COLO829 (cell line): ENCODE results near the gene SV2B.
A peak's percentile ranks its signal among the peaks of the same experiment; 100 is the strongest.

Source experiments
- DNase-seq: peaks from one replicate; pipeline ENCODE4 v3.0.0; 2012; ENCODE audit warnings: low spot score

The SV2B gene

DNA sequence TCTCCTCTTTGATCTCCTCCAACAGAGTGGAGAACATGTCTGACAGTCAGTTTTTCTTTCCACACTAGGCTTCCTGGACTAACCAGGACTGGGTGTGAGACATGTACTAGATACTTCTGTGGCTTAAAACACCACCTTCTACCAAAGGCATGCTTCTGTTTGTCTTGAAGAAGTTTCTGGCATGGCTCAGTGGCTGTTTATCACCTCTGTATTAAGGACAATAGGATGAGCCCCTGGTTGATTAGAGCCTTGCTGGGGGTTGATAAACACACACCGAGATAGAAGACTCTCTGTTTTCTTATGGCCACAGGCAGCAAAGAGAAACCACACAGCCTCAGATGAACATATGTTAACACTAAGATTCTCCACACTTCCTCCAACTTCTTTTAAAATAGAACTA is 40.5 kb downstream of the SV2B start:
- no peak for DNase-seq

DNA sequence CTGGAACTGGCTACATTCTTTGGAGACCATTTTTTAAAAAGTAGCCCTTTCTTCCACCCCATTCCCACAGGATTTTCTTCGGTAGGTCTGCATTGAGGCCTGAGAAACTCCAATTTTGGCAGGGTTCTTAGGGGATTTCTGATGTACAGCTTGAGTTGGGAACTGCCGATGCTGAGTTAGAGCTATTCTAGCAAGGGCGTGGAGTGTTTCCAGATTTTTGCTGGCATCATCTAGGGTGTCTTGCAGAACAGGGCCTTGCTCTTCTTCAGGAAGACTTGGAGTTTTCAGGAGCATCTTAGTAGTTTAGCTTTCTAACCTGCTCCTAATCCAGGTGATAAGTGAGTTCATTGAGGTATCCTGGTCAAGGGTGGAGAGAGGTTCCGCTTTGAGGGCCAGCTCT is 41.0 kb downstream of the SV2B start:
- DNase-seq, result no peak

DNA sequence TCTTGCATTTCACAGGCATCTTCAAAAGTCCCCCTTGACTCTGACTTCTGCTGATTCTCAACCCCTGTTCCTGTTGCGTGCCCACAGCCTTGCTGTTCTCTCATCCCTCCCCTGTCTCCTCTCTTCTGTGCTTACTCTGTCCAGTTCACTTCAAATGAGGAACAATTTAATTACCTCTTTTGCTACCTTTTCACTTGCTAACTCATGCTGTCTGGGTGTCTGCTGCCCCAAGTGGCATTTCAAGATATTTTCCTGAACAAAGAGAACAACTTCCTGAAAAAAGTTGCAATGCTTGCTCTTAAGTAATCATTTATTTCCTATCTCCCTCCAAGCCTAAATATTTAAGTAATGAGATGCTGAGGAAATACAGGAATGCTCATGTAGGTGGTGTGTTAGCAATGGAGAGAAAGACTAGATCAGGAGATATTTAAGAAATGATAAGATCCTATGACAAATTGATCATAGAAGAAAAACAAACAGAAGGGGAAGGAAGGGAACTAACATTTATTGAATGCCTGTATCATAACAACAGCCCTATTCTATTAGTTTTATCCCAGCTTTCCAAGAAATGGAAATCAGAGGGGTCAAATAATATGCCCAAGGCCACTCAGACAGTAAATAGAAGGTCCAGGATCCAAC is 42.2 kb downstream of the SV2B start:
- DNase-seq, result peak; percentile 39

DNA sequence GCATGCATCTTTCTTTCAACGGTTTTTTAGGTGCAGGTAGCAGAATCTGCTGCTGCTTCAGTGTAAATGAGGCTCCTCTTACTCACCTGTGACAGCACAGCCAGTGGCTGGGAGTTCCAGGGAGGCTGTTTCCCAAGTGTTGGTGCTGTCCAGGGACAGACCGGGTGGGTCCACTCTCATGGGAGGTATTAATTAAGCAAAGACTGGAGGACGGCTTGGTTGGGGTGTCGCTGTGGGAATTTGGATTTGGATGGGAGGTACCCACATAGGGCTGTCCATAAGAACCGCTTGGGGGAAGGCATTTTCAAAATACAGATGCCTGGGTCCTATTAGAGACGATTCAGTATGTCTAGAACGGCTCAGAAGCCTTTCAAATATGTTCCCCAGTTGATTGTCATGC is 42.9 kb downstream of the SV2B start:
- DNase-seq, result no peak

DNA sequence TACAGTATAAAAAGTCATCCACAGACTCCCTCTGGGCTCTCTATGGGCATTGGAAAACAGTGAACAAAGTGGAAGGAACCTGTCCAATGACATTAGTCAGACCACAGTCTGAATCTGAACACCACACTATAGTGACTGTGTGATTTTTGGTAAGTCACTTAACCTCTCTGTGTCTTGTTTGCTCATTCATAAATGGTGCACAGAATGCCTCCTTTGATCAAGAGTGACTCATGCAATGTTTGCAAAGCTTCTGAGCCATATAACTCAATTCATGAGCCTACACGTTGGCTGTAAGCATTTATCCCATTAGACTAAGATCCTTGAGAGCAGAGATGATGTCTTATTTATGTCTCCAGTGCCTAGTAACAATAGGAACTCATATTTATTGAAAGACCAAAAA is 46.7 kb downstream of the SV2B start:
- DNase-seq, result no peak

DNA sequence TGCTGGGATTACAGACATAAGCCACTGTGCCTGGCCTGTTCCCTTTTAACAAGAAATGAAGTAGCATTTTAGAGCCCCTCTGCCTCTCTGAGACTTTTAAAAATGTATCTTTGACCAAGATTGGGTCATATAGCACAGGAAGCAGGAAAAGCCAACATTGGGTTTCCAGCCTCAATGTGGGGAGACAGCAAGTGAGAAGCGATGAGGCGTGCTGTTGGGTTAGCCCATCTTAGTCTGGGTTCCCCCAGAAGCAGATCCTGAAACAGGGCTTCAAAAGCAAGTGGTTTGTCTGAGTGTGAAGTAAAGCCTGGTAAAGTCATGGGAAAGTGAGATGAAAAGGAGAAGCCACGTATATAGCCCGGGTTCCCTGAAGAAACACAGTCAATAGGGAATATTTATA is 48.2 kb downstream of the SV2B start:
- DNase-seq, result no peak

DNA sequence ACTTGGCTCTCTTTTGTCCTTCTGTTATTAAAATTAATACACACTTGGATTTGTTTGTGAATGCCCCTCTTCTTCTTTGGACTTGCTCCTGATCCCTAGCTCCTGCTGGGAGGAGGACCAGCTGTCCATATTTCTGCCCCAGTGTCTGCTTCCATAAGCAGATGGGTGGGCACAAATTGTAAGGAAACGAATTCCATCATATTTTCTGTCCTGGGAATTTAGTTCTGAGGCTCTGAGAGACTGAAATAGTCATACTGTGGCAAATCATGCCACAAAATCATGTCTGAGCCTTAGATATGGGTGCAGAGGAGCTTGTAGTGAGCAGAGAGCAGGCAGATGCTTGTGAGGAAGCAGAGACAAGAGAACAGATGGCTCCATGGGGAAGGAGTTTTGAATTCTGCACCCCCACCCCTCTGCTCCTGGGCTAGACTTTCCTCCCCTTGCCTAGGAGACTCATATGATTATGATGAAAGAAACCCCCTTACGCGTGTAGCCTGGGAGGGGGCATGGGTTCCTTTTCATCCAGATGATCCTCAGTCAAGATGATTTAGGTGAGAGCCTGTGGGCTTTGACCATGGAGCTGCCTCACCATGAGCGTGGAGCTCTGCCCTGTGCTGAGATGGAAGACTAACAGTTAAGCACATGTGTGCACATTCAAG is 50.6 kb downstream of the SV2B start:
- no peak for DNase-seq

DNA sequence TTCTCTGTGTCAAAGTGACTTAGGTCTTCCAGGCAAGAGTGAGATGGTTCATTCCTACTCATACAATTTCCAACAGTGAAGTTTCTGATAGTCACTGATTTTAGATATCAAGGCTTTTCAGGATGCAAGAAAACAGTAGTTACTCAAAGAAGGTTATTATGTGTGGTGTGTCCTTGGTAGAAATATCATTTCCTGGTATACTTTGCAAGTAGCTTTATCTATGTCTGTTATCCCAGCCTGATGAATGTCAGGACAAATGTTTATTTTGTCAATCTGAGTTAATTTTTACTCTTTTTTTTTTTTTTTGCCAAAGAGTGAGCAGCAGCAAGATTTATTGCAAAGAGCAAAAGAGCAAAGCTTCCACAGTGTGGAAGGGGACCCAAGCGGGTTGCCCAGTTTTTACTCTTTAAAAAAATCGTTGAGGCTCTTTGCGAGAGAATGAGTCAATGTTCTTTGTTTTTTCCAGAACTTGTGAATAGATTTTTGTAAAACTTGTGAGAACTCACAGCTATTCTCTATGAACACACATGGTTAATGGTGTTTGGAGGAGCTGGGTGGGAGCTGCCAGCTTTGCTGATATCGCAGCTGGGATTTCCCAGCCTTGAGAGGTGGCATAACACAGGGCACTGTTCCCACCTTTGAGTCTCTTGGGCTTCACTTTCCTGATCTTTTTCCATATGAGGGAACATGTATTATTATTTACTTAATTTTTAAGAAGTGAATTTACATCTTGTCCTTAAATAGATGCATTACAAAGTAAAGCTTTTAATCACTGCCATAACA is 51.9 kb downstream of the SV2B start:
- DNase-seq, result no peak

DNA sequence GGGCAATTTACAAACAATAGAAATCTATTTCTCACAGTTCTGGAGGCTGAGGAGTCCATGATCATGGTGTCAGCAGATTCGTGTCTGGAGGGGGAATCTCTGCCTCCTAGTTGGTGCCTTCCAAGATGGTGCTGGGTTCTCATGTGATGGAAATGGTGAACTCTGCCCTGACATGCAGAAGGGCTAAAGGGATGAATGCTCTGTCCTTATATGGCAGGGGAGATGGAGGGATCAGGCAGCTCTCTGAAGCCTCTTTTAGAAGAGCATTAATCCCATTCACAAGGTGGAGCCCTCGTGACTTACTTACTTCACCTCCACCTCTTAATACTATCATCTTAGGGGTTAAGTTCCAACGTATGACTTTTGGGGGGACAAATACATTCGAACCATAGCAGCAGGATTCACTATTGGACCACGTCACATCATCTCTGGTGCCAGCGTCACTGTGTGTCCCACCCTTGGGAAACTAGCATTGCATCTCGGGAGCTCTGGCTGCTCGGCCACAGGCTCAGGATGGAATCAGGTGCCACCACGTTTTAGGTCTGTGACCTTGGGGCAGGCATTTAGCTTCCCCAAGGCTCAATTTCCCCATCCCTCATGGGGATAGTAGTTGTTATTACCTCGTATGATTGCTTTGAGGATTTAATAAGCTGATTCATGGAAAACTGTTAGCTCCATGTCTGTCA is 53.0 kb downstream of the SV2B start:
- DNase-seq, result no peak

DNA sequence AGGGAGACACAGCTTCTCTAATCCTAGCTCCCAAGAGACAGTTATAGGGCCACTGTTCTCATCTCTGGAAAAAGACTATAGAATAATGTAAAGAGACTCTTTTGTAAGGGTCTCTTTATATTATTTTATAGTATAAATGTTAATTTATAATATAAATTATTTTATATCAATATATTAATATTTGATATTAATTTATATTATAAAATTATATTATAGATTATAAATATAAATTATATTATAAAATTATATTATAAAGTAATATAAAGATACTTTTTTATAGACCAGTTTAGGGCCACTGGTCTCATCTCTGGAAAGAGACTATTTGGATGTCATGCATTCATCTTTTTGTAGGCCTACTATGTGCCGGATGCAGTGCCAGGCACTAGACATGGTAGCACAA is 53.9 kb downstream of the SV2B start:
- DNase-seq, result no peak

DNA sequence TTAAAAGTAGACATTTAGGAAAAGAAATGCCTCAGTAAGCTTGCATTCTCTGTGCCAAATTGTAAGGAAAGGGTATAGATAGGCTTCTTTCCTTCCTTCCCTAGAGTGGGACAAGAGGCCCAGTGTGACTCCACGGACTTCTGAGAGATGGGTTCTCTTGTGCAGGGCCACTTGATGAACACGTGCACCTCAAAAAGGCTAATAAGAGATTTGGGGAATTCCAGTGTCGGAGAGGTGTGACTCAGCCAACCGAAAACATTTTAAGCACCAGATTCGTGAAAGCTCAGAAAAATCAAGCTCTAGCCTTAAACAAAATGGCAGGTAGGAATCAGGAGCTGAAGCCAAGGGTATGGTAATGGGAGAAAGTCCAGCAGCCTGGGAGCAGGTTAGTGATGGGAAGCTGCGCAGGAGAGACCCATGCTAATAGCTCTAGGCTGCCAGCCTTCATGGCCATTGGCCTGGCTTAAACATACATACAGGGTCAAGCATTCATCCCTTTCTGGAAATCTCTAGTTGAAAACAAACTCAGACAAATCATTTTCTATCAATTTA is 56.2 kb downstream of the SV2B start:
- no peak for DNase-seq

DNA sequence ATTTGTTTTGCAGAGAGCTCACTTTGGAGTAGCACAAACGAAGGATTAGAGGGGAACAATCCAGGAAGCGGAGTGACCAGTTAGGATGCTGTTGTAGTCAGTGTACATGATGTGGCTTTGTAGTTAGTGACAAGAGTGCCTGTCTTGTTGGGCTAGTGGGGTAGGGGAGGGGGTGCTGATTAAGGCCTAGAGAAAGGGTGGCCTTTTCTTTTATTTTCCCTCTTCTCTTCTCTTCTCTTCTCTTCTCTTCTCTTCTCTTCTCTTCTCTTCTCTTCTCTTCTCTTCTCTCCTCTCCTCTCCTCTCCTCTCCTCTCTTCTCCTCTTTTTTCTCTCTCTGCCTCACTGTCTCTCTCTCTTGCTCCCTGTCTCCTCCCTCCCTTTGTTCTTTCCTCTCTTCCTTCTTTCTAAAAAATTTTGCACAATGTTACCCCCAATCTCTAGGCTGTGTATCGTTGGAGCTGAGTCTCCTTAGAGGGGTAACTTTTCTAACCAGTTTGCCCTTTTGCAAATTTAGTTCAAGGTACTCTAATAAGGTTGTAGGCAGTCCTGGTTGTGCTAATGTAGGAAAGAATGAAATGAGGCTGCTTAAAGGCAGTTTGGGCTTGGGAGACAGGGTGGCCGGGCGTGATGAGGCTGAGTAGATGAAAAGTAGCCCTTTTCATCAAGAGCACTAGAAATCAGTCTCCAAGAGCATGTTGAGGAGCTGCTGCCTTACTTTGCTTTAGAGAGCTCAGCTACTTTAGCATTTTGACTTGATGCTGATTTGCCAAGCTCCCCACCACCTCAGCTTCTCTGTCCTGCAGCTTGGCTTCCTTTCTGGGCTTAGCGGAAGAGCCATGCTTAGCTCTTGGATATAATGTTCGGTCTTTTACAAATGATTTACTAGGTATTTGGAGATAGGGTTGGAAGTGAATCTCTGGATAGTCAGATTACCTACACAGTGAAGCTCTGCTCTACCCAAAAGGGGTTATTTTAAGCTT is 58.6 kb downstream of the SV2B start:
- DNase-seq, result no peak

DNA sequence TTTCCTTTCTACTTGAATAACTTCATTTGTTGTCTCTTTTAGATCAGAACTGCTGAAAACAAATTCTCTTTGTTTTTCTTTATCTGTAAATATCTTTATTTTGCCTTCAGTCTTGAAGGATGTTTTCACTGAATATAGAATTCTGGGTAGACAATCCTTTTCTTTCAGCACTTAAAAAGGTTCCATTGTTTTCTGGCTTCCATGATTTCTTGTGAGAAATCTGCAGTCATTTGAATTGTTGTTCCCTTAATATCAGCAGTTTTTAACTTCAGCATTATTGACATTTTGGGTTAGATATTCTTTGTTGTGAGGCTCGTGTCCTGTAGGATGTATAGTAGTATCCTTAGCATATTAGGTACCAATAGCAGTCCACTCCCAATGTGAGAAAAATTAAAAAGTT is 65.8 kb downstream of the SV2B start:
- DNase-seq, result no peak

DNA sequence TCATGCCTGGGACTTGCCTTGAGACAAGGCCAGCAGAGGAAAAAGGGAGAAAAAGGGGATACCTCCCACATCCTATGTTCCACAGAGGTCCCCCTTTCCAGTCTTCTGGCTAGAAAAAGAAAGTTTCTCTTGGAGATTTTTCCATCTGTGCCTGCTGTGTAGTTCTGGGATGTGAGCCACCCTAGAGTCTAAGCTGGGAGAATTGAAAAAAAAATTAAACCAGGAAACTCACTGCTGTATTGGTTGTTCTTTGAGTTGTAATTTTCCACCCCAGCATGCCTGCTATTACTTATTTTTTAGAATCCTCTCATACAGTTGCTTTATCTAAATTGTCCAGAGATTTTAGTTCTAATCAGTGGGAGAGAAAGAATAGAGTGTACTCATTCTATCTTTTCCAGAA is 68.4 kb downstream of the SV2B start:
- DNase-seq, result no peak

DNA sequence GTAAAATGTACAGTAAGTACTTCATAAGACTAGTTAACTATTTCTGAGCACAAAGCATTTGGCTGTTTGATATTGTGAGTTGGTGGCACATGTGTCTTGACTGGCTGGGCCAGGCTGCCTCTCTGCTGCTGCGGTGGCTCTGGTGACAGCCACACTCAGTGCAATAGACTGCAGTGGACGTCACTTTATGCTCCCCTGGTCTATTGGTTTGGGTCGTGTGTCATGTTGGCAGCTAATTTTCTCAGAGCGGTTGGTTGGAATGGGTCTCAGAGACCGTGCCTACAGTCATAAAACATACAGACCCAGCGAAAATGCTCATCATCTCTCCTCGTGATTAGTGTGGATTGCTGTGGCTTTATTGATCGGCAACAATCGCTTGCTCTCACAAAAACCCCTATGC is 71.3 kb downstream of the SV2B start:
- DNase-seq, result no peak

DNA sequence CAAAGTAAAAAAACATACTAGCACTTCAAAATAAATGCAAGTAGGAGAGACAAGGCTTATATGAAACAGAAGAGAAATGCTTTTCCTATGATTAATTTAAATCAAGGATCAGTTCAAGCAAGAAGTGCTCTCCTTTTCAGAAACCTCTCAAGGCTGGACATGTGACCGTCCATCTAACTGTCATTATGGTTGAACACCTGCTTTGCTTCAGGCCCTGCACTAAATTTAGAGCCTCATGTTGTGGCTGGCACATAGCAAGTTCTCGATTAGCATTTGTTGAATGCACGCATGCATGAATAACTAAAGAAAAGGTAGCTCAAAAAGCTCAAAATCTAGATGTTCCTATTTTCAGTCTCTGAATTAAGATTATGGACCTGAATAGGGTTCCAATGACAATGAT is 82.0 kb downstream of the SV2B start:
- DNase-seq, result no peak

DNA sequence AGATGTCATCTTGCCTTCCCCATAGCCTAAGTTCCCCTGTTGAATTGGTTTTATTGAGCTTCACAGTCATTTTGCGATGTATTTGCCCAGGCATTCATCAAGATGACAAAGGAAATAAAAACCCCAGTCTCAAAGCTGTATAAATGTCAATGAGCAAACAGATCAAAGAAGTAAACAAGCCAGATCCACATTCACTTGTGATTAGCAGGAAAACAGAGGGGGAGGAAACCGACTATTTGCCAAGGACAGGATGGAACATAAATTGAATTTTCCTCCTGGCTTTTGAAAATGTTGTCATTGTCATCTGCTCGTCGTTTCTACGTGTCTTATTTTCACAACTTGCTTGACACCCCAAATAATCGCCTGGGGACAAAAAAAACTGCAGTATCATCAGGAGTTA is 83.5 kb downstream of the SV2B start:
- DNase-seq, result no peak

DNA sequence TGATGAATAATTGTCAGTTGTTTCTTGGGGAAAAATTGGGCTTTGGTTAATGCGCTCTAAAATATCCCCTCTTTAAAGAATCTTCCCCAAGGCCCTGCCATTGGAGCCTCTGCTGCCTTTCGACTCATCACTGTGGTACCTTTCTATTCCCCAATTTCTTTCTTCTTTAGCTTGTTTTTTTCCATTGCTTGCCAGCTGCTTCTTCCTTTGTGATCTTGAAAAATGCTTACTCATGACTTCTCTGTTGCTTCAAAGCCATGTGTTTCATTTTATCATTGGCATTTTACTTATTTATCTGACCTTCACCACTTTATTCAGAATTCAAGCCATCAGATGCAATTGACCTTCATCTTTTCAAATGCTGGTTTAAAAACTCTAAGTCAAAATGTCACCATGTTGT is 84.4 kb downstream of the SV2B start:
- DNase-seq, result no peak

DNA sequence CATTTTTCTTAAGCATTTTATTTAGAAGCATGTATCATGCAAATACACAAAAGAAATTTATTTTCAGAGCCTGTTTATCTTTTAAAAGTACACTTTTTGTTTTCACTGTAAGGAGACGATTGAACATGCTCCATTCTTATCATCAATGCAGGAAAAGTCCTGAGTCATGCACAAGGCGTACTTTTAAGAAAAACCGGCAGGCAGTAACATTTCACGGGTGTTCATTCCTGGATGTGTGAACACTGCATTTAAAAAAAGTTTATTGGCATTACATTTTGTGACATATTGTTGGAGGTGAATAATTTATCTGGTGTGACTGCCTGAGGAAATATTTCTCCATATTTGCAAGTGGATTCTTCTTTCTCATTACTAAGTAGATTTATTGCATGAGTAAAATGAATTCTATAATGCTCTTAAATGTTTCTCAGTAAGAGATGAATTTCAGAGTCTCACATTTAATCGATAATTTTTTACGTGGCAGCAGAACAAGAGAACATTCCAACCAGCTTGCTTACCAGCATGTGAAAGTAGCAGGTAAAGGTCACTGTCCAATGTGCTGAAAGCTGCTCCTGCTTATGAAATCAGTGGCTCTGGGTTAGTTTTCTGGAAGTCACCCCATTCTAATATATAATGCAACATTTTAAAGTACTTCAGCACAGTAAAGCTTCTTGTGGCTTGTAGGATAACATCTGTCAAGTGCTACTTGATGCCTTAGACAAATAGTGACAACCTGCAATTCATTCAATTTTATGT is 87.0 kb downstream of the SV2B start:
- peak; percentile 25 for DNase-seq

DNA sequence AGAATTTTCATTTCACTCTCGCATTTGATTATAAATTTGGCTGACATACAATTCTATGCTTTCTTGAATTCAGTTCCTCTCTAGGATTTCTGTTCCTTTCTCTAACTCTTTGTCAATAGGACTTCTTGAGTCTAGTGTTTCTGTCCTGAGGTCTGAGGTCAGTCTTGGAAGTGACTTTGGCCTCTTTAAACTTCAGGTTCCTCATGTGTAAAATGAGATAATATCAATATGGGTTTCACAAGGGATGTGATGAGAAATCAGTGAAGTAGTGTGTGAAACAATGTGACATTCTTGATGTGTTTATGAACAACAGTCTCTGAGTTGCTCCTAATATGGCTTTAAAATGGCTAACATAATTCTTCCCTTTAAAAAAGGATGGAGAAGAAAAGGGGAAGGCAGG is 92.2 kb downstream of the SV2B start:
- no peak for DNase-seq
